SK-N-SH (cell line): Measurements from ENCODE around the gene OR3A3.

ENCODE experiments used
- CHD2 ChIP-seq: fragments of 150-350 bp; IDR thresholded peaks from 2 replicates; pipeline ENCODE4 v1.6.1; 2018; ENCODE audit warnings: low read length; ENCODE audit not compliant: partially characterized antibody
- ELF1 ChIP-seq: IDR thresholded peaks from 2 replicates; pipeline ENCODE4 v1.4.0; 2012
- EP300 ChIP-seq, 2 experiments: IDR thresholded peaks; 2 replicates each; pipeline versions ENCODE4 v1.4.0 to v1.6.1; 2012; ENCODE audit warnings: borderline replicate concordance in 1 of 2, low read depth in 1 of 2, low read length in 1 of 2
- FOXM1 ChIP-seq: IDR thresholded peaks from 2 replicates; pipeline ENCODE4 v1.4.0; 2012; ENCODE audit warnings: low read depth, mild to moderate bottlenecking
- MXI1 ChIP-seq: IDR thresholded peaks from 2 replicates; pipeline ENCODE4 v1.6.1; 2012; ENCODE audit warnings: mild to moderate bottlenecking, low read depth, low read length, improper control_type of control experiment
- POLR2AphosphoS5 ChIP-seq: IDR thresholded peaks from 2 replicates; pipeline ENCODE4 v1.6.1; 2012; ENCODE audit warnings: low read depth, low read length
- RFX5 ChIP-seq: IDR thresholded peaks from 2 replicates; pipeline ENCODE4 v1.6.1; 2012; ENCODE audit warnings: mild to moderate bottlenecking, improper control_type of control experiment, low read length
- RXRA ChIP-seq: IDR thresholded peaks from 2 replicates; pipeline ENCODE4 v1.4.0; 2012; ENCODE audit warnings: low read depth, mild to moderate bottlenecking, borderline replicate concordance
- YY1 ChIP-seq: IDR thresholded peaks from 2 replicates; pipeline ENCODE4 v1.4.0; 2012; ENCODE audit warnings: low read depth, mild to moderate bottlenecking
- TF ChIP-seq, protein P1 (sequence below): fragments of 200-600 bp; sonication (generic); IDR thresholded peaks from 2 replicates; pipeline ENCODE4 v1.6.1; 2017; ENCODE audit warnings: antibody characterized with exemption, mild to moderate bottlenecking, moderate library complexity
- TF ChIP-seq, protein P2 (sequence below): IDR thresholded peaks from 2 replicates; pipeline ENCODE4 v1.4.0; 2012; ENCODE audit warnings: low read depth
- TF ChIP-seq, protein P3 (sequence below): fragments of 150-350 bp; IDR thresholded peaks from 2 replicates; pipeline ENCODE4 v1.6.1; 2017; ENCODE audit warnings: antibody characterized with exemption, low read length, low read depth, borderline replicate concordance
- TF ChIP-seq, protein P4 (sequence below): IDR thresholded peaks from 2 replicates; pipeline ENCODE4 v1.6.1; 2012; ENCODE audit warnings: mild to moderate bottlenecking, low read depth, low read length, moderate library complexity

DNA sequence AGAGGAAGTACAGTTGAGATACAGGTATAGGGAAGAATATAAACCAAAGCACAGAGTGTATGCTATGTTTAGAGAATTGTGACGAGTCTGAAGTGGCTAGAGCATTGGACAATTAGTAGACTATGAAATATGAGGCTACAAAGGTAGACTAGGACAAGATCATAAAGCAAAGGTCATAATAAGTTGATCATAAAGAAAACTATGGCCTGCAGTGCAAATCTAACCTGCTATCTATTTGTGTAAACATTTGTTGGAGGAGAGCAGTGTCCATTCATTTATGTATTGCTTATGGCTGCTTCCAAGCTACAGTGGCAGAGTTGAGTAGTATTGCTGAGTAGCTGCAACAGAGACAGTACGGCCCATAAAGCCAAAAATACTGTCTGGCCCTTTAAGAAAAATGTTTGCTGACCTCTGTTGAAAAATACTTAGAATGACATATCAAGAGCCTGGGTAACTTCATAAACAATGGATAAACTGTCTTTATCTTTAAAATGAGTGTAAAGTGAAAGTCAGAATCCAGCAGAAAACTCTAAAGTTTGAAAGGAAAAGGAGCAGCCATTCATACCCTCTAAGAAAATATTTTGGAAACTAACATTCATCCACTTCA, 37.0 kb downstream of the OR3A3 start:
- TF ChIP-seq, protein P1, sequence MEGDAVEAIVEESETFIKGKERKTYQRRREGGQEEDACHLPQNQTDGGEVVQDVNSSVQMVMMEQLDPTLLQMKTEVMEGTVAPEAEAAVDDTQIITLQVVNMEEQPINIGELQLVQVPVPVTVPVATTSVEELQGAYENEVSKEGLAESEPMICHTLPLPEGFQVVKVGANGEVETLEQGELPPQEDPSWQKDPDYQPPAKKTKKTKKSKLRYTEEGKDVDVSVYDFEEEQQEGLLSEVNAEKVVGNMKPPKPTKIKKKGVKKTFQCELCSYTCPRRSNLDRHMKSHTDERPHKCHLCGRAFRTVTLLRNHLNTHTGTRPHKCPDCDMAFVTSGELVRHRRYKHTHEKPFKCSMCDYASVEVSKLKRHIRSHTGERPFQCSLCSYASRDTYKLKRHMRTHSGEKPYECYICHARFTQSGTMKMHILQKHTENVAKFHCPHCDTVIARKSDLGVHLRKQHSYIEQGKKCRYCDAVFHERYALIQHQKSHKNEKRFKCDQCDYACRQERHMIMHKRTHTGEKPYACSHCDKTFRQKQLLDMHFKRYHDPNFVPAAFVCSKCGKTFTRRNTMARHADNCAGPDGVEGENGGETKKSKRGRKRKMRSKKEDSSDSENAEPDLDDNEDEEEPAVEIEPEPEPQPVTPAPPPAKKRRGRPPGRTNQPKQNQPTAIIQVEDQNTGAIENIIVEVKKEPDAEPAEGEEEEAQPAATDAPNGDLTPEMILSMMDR: no peak
- TF ChIP-seq YY1 (no peak), RFX5 (no peak), POLR2AphosphoS5 (no peak), FOXM1 (no peak), RXRA (no peak), EP300 (IDR thresholded peaks at IDR 0.05; ENCODE audit: borderline replicate concordance in 1 of 2, low read depth in 1 of 2, low read length in 1 of 2) (no peak), MXI1 (no peak), ELF1 (no peak), CHD2 (no peak)
- TF ChIP-seq, protein P2, sequence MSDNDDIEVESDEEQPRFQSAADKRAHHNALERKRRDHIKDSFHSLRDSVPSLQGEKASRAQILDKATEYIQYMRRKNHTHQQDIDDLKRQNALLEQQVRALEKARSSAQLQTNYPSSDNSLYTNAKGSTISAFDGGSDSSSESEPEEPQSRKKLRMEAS: no peak
- TF ChIP-seq, protein P3, sequence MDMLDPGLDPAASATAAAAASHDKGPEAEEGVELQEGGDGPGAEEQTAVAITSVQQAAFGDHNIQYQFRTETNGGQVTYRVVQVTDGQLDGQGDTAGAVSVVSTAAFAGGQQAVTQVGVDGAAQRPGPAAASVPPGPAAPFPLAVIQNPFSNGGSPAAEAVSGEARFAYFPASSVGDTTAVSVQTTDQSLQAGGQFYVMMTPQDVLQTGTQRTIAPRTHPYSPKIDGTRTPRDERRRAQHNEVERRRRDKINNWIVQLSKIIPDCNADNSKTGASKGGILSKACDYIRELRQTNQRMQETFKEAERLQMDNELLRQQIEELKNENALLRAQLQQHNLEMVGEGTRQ: no peak
- TF ChIP-seq, protein P4, sequence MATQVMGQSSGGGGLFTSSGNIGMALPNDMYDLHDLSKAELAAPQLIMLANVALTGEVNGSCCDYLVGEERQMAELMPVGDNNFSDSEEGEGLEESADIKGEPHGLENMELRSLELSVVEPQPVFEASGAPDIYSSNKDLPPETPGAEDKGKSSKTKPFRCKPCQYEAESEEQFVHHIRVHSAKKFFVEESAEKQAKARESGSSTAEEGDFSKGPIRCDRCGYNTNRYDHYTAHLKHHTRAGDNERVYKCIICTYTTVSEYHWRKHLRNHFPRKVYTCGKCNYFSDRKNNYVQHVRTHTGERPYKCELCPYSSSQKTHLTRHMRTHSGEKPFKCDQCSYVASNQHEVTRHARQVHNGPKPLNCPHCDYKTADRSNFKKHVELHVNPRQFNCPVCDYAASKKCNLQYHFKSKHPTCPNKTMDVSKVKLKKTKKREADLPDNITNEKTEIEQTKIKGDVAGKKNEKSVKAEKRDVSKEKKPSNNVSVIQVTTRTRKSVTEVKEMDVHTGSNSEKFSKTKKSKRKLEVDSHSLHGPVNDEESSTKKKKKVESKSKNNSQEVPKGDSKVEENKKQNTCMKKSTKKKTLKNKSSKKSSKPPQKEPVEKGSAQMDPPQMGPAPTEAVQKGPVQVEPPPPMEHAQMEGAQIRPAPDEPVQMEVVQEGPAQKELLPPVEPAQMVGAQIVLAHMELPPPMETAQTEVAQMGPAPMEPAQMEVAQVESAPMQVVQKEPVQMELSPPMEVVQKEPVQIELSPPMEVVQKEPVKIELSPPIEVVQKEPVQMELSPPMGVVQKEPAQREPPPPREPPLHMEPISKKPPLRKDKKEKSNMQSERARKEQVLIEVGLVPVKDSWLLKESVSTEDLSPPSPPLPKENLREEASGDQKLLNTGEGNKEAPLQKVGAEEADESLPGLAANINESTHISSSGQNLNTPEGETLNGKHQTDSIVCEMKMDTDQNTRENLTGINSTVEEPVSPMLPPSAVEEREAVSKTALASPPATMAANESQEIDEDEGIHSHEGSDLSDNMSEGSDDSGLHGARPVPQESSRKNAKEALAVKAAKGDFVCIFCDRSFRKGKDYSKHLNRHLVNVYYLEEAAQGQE: no peak
